RWPE2 (cell line): ENCODE measurements around the gene TRAK1.

Experiments
- ATAC-seq: fragments of 200-7000 bp; cut with Tn5 transposase; 3 replicates; pipeline ENCODE4 v1.9.1; 2021; ENCODE audit warnings: low read depth
- DNase-seq: peaks from one replicate; pipeline ENCODE4 v3.0.0-alpha.2; 2020; ENCODE audit warnings: low spot score
- H3K27ac ChIP-seq: fragments of 450-650 bp; 2 replicates; pipeline ENCODE4 v1.5.1; 2017; ENCODE audit warnings: mild to moderate bottlenecking; ENCODE audit not compliant: poor library complexity, severe bottlenecking
- H3K27me3 ChIP-seq: fragments of 250-450 bp; sonication (Bioruptor Pico); 2 replicates; pipeline ENCODE4 v1.5.1; 2021; ENCODE audit warnings: mild to moderate bottlenecking, moderate library complexity; ENCODE audit not compliant: insufficient read depth, poor library complexity, severe bottlenecking
- H3K36me3 ChIP-seq: fragments of 250-450 bp; sonication (Bioruptor Pico); 2 replicates; pipeline ENCODE4 v1.5.1; 2020; ENCODE audit warnings: low read depth, mild to moderate bottlenecking, moderate library complexity
- H3K4me1 ChIP-seq: fragments of 250-450 bp; sonication (Bioruptor Pico); 2 replicates; pipeline ENCODE4 v1.5.1; 2021; ENCODE audit warnings: mild to moderate bottlenecking, moderate library complexity; ENCODE audit not compliant: insufficient read depth, poor library complexity, severe bottlenecking
- H3K4me3 ChIP-seq: fragments of 250-450 bp; sonication (Bioruptor Pico); 2 replicates; pipeline ENCODE4 v1.5.1; 2021; ENCODE audit warnings: mild to moderate bottlenecking, moderate library complexity; ENCODE audit not compliant: severe bottlenecking
- H3K9me3 ChIP-seq: fragments of 250-450 bp; sonication (Bioruptor Pico); 2 replicates; pipeline ENCODE4 v1.5.1; 2021; ENCODE audit warnings: mild to moderate bottlenecking, moderate library complexity; ENCODE audit not compliant: severe bottlenecking
- CTCF ChIP-seq: fragments of 450-650 bp; IDR thresholded peaks from one replicate; pipeline ENCODE4 v1.5.1; 2017; ENCODE audit warnings: mild to moderate bottlenecking, moderate library complexity; ENCODE audit not compliant: poor library complexity, severe bottlenecking

TRAK1 gene

GRCh38 chr3:42174679-42175385 lies 83.7 kb downstream of the TRAK1 start:
- no peak for DNase-seq
- Histone ChIP-seq H3K4me3 (no peak overlapping the region), H3K4me1 (peaks cover 11% of the 10 kb centered on the region), H3K27me3 (no peaks in the 10 kb centered on the region), H3K27ac (no peak overlapping the region), H3K9me3 (no peaks in the 10 kb centered on the region), H3K36me3 (peaks cover 5% of the 10 kb centered on the region; the same call in 1 of the 2 replicates)
- no peak for TF ChIP-seq CTCF
- no peak for ATAC-seq

DNA sequence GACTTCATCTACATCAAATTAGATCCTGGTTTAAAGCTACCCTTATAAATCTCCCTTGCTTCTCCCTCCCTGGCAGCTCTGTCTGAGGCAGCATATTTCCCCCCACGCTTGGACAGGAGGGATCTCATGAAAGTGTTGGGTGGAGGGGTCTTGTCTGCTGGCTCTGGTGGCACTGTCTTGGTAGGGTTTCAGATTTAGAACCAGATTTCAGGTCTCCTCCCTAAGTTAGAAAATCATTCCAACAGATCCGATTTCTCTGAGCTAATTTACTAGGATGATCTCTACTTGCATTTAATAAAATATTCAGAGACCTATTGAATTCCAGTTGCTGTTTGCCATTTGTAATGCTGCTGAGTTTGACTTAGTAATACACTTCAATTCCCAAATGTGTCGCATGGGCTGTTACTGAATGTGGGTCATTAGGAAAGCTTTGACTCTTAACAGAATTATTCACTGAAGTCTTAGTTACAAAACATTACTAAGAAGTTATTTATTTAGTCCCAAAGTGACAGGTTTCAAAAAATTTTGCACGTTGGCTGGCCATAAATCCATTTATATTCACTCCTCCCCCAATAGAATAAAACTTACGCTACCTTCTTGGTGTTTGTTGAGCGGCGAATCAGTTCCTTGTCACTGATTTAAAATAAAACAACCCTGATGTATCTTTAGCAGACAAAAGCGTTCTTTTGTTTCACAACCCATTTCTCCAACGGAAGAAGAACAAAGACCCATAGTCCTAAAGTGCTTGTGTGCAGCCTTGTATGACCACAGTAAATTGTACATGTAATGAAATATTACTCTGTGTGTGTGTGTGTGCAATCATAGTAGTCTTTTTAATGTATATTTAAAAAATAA lies 84.5 kb downstream of the TRAK1 start:
- TF ChIP-seq CTCF = no peak
- no peak overlapping the region for H3K4me3 ChIP-seq
- DNase-seq = no peak
- no peaks in the 10 kb centered on the region for H3K27me3 ChIP-seq
- peaks cover 5% of the 10 kb centered on the region; the same call in 1 of the 2 replicates for H3K36me3 ChIP-seq
- ATAC-seq = no peak
- H3K9me3 ChIP-seq = no peaks in the 10 kb centered on the region
- no peak overlapping the region for H3K27ac ChIP-seq
- H3K4me1 ChIP-seq = peaks cover 12% of the 10 kb centered on the region

GRCh38 chr3:42176242-42177034 lies 85.3 kb downstream of the TRAK1 start:
- Histone ChIP-seq H3K4me1 (peaks cover 12% of the 10 kb centered on the region), H3K4me3 (no peak overlapping the region), H3K27ac (no peak overlapping the region), H3K27me3 (no peaks in the 10 kb centered on the region), H3K36me3 (peaks cover 5% of the 10 kb centered on the region; the same call in 1 of the 2 replicates), H3K9me3 (no peaks in the 10 kb centered on the region)
- ATAC-seq (no peak), DNase-seq (no peak)
- TF ChIP-seq CTCF = no peak

GRCh38 chr3:42177068-42177800 lies 86.1 kb downstream of the TRAK1 start:
- ATAC-seq (no peak), DNase-seq (no peak)
- H3K4me3 ChIP-seq = no peak overlapping the region
- no peak for TF ChIP-seq CTCF
- H3K36me3 ChIP-seq = peaks cover 5% of the 10 kb centered on the region; the same call in 1 of the 2 replicates
- no peaks in the 10 kb centered on the region for H3K27me3 ChIP-seq
- H3K9me3 ChIP-seq = no peaks in the 10 kb centered on the region
- peaks cover 12% of the 10 kb centered on the region for H3K4me1 ChIP-seq
- no peak overlapping the region for H3K27ac ChIP-seq
